ENCODE measurements around the gene CCNY.

- no peak for TF ChIP-seq CTCF (IDR thresholded peaks at IDR 0.05)
- TF ChIP-seq POLR2AphosphoS5 (IDR thresholded peaks at IDR 0.05) = no peak
- TF ChIP-seq EP300 (IDR thresholded peaks at IDR 0.05) = no peak
- no peak for TF ChIP-seq POLR2A (IDR thresholded peaks at IDR 0.05)
These were observed 232.2 kb downstream of the CCNY start for GRCh38 chr10:35568483-35569015.
